HG02938 (cell line): ENCODE data around the gene DCAF5.

Experiments
- ATAC-seq: cut with Tn5 transposase; IDR thresholded peaks from one replicate; pipeline ENCODE4 v1.9.1; 2021; ENCODE audit warnings: mild to moderate bottlenecking, moderate library complexity; ENCODE audit not compliant: unreplicated experiment

The DCAF5 gene

DNA sequence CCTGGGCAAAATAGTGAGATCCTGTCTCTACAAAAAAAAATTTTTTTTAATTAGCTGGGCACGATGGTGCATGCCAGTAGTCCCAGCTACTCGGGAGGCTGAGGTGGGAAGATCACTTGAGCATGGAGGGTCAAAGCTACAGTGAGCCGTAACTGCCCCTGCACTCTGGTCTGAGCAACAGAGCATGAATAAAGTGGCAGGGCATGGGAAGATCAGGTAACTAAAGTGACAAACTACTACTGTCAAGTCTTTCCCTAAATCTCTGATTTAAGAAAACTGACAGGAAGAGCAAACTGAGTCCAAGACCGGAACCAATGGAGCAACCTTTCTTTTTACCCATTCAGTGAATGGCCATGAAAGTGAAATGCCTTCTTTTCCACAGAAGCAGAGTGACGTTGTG, 10.8 kb downstream of the DCAF5 start:
- ATAC-seq = no peak

DNA sequence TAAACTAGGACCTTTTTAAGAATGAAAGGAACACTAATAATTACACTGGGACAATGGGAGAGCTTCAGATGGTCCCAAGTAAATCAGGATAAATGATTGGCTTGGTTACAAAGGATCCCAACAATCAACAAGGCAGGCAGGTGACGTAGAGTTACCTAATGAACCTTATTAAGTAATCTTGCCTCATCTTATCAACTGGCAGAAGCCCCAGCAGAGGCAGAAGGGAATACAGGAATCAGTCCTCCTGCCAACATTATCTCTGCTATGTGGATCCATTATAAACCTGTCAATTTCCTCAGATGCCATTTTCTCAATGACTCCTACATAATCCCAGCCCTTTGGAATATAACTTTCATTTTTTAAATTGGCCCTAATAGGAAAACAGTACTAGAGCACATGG, 11.4 kb downstream of the DCAF5 start:
- no peak for ATAC-seq

- ATAC-seq = no peak
These were observed 13.2 kb downstream of the DCAF5 start for GRCh38 chr14:69139743-69140142.

DNA sequence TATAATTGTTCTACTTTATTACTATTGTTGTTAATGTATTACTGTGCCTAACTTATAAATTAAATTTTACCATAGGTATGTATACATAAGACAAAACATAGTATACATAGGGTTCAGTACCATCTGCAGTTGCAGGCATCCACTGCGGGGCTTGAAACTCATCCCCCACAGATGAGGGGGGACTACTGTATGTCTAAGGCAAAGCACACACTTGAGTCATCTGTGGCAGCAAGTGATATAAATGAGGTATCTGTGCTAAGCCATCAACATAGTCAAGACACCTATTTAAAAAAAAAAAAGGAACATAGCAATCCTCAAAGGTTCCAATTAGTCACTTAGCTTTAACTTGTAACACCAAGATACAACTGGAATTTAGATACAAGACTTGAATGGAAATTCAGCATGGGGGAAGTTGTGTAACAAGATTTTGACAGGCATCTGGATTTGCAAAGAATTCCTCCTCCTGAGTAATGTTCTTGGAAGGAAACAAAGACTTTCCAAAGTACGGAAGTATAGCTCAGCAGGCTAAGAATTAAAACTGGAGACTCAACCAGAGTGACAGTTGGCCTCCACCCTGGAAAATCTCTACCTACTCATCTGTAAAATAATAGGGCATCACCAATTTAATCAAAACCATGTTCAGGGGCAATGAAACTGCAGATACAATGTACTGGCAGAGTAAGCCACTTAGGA, 14.9 kb downstream of the DCAF5 start:
- no peak for ATAC-seq

- ATAC-seq = no peak
These were observed 15.5 kb downstream of the DCAF5 start for GRCh38 chr14:69137416-69137815.

- ATAC-seq = no peak
These were observed 17.8 kb downstream of the DCAF5 start for GRCh38 chr14:69135133-69135532.

GRCh38 chr14:69133206-69134125, 19.5 kb downstream of the DCAF5 start:
- ATAC-seq = no peak

DNA sequence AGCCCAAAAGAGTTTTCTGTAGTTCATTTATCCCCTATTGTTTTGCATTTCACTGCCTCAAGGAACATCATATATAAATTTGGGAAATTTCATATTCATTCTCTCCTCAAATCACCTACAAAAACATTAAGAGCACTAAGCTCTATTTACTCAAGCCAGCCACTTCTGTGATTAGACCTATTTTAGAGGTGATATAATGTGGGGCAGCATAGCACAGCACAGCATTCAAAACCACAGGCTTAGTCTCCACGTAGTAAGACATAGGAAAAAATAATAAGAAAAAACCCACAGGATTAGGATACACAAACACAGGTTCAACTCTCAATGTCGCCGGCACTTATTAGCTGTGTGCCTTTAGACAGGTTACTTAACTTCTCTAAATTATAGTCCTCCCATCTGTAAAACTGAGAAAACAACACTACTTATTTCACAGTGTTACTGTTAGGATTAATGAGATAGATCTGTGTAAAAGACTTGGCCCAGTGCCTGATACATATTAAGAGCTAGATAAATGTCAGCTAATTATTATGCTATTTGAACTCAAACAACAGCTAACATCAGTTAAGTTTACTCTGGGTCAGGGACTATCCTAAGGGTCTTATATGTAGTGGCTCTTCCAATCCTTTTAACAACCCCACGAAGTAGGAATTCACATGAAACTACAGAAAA, 20.3 kb downstream of the DCAF5 start:
- no peak for ATAC-seq

- ATAC-seq = no peak
These were observed 21.7 kb downstream of the DCAF5 start for GRCh38 chr14:69131176-69131575.

DNA sequence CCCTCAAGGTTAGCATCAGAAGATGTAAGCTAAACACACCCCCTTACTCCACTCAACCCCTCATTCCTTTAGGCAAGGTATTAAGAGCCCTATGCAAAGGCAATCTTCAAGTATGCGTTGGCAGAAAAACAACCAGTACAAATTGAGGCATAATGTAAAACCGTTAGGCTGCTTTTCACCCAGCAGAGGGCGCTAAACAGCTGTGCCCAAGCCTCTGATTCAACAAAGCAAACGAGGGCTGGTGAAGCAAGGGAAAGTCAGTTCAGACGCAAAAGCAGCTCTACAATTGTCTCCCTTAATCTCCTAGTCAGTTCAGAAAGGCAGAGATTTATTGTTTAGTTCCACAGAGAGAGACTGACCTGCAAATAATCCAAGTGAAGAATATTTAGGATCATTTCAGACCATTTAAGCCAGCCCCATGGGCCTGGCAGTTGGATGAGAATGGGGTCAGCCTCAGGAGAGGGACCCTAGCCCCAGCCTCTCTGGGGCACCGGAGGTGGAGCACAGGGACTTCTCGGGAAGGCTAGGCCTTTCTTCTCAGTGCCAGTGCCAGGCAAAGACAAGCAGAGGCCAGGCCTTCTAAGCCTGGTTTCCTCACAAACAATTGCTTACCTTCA, 23.5 kb downstream of the DCAF5 start:
- ATAC-seq = no peak

GRCh38 chr14:69118305-69118704, 34.6 kb downstream of the DCAF5 start:
- ATAC-seq = no peak

GRCh38 chr14:69117020-69117767, 35.7 kb downstream of the DCAF5 start:
- ATAC-seq = no peak

DNA sequence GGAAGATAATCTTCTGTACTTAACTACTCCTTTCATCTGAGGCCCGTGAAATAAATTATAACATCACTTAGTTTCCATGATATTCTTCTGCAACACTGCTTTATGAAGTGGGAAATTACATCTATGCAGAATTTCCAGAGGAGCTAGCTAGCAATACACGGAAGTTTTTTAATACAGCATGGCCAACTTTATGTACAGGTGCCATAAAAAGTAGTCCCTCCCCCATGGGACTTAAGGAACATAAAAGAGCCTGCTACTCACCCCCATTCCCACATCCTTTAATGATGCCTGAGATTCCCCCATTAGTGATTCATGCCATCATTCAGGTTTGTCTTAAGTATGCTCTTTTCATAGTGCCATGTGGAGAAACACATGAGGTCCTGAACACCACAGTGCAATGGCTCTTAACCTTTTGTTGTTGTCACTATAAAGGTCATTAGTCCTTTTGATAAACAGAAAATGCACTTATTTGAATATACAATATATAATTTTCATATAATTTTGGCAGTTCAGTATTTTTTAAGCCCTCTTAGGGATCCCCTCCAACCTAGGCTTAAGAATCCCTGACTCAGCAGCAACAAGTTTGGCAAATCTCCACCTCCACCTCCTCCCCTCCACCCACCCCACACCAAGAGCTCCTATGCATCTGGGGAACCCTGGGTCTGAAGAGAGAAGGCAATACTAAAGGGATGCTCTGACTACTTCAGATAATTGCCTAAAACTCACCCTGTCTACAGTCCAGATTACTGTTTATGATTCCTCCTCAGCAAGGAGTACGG, 37.3 kb downstream of the DCAF5 start:
- no peak for ATAC-seq

DNA sequence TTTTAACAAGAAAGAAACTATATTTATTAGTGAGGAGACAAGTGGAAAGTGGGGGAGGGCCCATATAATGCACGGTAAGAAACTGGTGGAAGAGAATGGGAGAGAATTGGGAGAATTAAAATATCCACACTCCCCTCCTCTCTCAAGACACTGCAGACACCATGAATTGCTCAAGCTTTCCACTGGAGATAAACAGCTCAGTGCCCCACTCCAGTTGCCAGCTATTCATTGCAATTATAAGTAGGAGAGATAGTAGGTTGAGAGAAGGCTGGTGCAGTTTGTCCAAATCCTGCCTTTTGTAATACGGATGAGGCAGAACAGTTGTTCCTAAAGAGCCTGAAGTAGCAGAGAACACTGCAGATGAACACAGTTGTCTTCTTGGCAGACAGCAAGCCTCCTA, 38.2 kb downstream of the DCAF5 start:
- no peak for ATAC-seq

- ATAC-seq = no peak
These were observed 44.6 kb downstream of the DCAF5 start for GRCh38 chr14:69108358-69108757.

GRCh38 chr14:69107407-69108003, 45.4 kb downstream of the DCAF5 start:
- no peak for ATAC-seq

GRCh38 chr14:69106451-69106850, 46.5 kb downstream of the DCAF5 start:
- no peak for ATAC-seq

DNA sequence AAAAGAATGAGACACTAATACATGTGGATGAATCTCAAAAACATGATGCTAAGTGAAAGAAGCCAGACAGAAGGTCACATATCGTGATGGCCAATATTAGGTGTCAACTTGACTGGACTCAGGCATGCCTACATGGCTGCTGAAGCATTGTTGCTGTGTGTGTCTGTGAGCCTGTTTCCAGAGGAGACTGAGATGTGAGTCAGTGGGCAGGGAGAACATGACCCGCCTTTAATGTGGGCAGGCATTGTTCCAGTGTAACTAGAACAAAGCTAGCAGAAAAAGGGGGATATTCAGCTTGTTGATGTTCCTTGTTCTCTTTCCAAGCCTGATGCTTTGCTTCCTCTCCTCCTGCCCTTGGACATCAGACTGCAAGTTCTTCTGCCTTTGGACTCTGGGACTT, 47.6 kb downstream of the DCAF5 start:
- ATAC-seq = no peak

DNA sequence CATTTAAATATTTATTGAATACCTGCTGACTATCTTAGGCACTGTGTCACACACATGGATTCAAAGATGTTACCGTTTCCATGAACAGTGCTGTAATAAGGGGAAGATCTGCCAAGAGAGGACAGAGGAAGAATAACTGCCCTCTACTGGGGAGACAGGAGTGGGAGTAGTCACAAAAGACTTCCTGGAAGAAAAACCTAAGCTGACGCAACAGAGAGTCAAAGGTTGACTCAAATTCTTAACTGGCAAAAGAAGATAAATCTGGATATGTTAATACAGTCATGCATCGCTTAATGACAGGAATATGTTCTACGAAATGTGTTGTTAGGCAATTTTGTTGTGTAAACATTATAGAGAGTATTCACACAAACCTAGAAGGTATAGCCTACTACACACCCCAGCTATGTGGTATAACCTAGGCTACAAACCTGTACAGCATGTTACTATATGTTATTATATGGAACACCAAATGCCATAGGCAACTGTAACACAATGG, 51.5 kb downstream of the DCAF5 start:
- ATAC-seq = no peak
